GM19351 (cell line): Measurements from ENCODE around the gene RTP2.
A peak's percentile ranks its signal among the peaks of the same experiment; 100 is the strongest.

ENCODE experiments used
- ATAC-seq: cut with Tn5 transposase; IDR thresholded peaks from one replicate; pipeline ENCODE4 v1.9.1; 2021; ENCODE audit warnings: mild to moderate bottlenecking, moderate library complexity; ENCODE audit not compliant: unreplicated experiment

RTP2 gene, protein sequence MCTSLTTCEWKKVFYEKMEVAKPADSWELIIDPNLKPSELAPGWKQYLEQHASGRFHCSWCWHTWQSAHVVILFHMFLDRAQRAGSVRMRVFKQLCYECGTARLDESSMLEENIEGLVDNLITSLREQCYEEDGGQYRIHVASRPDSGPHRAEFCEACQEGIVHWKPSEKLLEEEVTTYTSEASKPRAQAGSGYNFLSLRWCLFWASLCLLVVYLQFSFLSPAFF

DNA sequence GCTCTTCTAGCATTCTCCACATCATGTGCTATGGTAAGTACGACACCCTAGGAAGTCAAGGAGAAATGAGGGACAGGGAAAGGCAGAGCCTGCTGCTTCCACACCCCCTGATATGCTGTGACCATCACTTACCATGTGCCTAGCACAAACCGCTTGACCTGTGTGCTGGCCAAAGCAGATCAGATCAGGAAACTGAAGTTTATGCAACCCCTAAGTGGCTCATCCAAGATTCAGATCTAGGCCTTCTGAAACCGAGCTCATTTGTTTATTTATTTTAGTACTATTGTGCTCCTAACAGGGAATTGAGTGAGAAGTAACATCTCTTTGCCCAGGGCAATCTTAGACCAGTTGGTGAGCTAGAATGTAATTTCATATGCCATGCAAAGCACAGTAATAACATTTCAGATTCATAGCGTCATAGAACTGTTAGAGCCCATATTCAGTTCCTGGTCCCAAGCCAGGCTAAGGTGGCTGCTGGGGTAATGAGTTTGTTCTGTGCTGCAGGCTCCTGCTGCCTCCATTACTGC lies at the start of gene RTP2:
Gene RTP2 (minus strand): TSS at position 51 of the 527 bp plus-strand sequence. CDS start 429 bp downstream, outside the sequence.
- ATAC-seq: no peak

DNA sequence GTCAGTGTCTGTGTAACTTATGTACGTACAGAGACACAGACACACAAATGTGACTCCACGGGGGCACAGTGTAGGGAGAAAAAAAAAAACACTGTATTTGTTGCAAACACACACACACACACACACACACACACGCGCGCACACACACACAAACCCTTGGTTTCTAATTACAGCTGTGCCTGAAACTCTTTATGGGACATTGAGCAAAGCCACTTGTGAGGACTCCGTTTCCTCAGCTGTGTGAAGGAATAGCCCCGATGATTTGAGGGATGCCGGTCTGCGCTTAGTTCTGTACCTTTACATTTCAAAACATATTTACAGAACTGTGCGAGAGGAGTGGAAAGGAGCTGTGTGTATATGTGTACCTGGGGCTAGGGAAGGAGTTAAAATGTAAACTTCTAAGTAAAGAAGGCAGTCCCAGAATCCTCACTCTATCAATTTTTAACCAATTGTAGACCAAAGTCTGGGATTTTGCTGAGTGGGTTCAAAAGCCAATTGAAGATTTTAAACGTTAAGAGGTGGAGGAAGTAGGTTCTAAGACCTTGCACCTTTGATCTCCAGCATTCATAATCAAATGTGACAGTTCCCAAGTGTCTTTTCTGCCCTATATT lies 48.3 kb upstream of the RTP2 start:
- ATAC-seq: no peak

DNA sequence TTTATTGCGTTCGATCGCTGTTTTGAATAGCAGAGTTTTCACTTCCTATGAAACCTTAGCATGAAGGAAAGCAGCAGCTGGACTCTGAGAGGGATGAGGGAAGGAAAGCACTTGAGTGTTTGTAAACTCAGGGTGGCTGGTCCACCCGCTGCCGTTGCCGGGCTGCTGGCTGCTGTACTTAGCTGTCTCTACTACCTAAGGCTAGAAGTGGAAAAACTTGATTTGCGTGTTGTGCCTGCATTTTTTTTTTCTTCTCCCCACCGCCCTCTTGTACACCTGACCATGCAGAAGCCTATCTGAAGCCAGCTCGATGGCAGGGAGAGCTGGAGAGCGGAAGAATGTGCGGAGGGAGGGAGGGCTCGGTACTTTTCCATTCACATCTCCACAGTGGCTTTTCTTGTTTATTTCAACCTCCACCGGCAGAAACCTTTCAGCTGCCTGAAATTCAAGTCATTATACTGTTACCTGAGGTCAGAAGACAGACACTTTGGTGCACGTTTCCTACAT lies 47.7 kb upstream of the RTP2 start:
- no peak for ATAC-seq

DNA sequence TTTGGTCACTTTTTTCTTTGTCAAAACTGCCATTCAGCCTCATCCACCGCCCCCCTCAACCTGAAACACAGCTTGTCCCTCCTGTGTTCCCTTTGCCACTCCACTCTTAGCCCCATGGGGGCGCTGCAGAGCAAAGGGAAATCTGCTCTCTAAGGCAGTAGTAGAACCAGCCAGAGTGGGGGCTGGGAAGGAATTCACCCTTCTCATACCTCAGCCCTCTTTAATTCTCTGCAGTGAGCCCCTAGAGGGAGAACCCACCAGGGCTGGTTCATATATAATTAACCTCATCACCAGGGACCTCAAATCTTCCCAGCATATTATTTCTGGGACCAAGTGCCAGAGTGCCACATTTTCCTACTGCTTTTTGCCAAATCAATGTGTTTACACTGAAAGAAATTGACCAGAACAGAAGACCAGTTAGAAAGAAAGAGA lies 45.7 kb upstream of the RTP2 start:
- no peak for ATAC-seq

DNA sequence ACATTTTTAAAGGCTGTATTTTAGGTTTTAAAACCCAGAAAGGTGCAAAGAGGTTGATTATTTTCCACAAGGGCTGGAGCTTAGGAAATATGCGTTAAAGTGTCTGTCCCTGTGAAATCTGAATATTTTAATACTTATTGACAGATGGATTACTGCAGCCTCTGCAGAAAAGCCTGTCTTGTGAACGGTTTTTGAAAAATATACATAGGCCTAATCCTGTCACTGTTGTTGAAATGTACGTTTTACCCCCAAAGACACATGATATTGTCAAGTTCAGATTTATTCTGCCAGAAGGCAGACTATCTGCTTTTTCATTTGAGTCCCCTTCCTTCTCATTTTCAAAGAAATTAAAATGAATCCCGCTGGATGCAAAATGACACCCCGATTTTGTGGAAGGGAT lies 45.1 kb upstream of the RTP2 start:
- ATAC-seq: no peak

DNA sequence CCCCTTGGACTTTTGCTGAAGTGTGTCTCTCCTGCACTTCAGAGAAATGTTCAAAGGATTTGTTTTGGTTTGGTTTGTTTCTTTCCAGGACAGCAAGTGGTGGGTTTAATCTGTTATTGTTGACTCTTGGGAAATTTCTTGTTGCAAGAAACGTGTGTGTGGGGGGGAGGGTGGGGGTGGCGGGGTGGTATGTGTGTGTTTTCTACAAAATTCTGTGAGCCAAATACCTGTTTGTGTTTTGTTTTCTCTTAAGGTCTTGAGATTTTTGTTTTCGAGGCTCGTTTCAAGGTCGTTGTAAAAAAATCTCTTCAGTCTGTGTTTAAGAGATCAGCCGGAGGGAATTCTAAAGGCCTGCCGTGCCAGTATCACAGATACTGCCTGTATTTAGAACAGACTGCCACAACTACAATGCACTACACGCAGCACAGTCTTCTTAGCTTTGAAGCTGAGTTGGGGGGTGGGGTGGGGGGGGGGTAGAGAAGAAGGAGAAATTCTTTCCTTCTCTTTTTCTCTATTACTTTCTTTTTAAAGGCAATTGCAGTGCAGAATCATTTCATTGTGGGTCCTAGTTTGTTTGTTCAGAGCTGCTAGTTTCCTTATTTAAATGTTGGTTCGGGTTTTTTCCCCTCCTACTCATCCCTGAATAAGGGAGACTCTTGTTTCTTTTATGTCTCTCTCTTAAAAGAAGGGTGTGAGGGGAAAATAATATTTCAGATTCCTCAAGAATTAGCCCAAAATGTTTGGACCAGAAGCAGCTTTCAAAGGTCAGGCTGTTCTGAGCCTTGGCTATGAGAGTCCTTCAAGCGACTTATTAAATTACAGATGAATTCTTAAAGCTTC lies 44.3 kb upstream of the RTP2 start:
- no peak for ATAC-seq

DNA sequence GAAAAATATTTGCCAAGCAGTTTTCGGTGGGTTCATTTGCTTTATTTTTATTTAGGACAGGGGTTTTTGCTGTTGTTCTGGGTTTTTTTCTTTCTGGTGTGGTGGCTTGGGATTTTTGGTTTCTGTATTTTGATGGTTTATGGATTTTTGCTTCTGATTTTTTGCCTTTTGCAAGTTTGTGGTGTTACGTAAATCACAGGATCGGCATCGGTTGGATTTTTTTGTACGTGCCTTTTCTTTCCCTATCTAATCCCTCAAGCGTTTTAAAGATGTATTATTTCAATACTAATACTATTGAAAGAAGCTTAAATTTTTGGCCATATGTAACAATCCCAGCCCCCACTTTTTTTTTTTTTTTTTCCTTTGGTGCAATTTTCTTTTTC lies 43.7 kb upstream of the RTP2 start:
- ATAC-seq: no peak

DNA sequence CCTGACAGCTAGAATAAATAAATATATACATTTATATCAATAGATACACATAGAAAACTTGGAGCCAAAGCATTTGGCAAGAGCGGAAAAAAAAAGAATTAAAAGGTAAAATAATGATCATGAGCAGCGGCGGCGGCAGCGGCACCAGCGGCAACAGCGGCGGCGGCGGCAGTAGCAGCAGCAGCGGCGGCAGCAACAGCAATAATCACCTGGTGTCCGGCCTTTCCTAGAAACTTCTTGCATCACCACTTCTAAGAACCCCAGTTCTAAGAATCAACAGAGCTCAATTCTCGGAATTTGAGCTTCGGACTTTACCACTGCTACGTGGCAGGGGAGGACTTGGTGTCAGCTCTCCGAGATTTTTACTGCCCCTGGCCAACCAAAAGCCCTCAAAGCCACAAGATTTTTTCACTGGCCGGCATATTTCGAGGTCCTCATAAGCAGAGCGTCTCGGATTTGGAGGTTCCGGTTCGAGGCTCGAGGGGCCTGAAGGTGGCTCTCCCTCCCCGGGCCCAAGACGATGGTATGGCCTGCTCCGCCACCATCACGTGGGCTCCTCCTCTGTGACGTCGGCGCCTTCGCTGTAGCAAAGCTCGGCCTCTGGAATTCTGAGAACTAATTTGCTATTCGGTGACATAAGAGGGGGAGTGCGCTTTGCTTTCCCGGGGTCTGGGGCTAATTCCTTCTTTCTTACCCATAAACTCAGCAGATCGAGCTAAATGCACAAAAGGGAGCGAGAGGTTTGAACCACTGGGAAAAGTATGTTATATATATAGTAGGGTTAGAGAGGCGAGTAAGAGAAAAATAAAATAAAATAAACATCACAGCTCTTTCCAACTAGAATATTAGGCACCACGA lies 43.1 kb upstream of the RTP2 start, which contains the start of gene BCL6:
Gene BCL6 (minus strand): TSS at position 268 of the 858 bp plus-strand sequence. CDS start 11,775 bp downstream, outside the sequence.
- peak; percentile 67 for ATAC-seq

DNA sequence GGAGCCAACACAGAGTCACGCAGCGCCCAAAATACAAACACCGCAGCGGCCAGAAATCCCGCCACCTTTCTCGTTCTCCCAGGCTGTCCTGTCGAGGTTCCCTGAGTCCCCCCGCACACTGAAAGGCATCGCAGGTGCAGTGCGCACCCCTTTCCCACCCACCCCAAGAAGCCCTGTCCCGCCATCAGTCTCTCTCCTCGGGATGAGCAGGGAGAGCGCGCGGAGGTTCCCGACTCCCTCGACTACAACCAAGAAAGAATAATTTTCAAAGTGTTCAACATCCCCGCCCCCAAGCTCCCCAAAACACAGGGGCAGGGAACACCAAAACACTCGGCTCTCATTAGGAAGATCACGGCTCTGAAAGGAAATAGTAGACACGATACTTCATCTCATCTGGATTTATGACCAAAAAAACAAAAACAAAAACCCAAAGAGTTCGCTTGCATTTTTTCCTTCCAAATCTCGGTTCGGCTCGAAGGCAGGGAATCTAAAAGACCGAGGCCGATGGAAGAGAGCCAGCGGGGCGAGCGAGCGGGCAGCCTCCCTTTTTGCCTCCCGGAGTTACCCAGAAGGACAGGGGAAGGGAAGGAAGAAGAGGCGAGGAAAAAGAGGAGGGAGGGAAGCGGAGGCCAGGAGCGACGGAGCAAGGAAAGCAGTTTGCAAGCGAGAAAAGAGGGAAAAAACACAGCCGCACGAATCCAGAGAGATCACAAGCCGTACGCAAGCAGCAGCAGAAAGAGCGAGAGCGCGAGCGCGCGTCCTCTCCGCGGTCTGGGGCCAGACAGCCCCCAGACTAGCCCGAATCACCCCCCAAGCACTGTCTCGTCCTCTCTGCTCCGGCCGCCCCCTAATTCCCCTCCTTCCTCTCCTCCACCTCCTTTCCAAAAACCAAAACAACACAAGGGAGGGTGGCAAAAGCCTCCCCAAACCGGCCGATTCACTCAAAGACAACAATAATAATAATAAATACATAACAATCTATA lies 42.1 kb upstream of the RTP2 start:
- no peak for ATAC-seq

DNA sequence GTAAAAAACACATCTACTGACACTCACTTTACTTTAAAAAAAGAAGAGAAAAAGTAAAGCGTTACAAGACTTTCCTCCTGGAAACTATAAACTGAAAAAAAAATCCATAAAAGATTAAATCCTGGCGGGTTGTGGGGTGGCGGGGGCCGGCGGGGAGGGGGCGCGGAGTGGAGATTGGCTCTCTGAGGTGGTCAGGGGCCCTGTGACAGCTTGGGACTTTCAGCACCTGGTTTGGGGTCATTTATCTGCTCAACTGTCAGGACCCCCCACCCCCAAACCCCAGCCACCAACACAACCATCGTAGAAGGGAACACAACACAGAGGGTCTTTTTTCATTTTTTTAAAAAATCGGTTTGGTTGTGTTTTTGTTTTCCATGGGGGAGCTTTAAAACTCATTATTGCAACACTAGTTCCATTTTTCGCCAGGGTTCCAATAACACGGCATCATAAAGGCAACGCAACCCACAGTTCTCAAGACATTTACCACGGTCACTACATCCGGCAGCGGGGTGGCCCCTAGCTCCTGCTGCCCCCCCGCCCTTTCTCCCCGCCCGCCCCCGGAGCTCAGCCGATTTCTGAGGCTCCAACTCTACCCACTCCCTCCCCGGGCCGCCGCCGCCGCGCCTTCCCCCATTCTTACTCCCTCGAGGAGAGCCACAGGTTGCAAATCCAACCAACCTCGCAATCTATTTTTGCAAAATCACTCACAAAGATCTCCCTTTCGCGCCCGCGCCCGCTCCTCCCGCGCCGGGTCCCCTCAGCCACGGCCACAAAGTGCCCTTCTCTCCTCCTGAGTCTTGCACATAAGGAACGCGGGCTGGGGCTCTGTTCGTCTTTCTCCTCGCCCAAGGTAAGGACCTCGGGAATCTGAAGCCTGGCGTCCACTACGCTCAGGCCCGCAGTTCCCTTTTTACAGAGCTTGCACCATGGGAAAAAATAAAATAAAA lies 41.1 kb upstream of the RTP2 start:
- ATAC-seq: no peak

DNA sequence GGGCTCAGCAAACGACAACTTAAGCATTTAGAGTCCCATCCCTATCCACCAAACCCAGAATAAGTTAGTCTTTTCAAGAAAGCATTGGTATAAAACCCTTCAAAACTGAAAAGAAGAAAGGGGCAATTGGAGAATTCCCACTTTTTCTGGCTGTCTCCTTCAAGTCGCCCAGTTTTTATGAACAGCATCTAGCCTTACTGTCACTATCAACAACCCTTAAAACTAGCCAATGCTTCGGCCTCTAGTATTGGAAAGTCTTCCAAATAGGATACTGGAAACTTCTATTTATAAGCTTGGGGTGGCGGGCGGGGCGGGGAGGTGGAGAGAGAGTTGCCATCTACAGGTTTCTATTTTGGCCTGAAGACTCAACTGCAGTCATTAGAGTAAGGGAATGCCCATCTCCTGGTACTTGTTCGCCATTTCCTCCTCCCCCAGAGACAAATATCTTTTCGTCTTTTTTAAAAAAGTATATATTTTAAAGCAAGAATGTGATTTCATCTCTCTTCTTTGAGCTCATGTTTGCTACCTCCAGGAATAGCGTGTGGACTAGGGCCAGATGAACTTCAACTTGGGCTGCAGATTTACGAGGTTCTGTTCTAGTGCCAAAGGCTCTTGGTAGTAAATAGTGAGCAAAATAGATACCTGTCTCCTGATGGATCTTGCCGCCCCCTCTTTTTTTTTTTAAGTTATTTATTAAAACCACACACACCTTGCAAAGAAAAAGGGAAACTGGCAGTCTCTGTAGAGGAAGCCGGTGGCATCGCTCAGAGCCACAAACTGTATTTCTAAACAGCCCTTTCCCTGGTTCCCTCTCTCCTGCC lies 40.2 kb upstream of the RTP2 start:
- ATAC-seq: no peak

DNA sequence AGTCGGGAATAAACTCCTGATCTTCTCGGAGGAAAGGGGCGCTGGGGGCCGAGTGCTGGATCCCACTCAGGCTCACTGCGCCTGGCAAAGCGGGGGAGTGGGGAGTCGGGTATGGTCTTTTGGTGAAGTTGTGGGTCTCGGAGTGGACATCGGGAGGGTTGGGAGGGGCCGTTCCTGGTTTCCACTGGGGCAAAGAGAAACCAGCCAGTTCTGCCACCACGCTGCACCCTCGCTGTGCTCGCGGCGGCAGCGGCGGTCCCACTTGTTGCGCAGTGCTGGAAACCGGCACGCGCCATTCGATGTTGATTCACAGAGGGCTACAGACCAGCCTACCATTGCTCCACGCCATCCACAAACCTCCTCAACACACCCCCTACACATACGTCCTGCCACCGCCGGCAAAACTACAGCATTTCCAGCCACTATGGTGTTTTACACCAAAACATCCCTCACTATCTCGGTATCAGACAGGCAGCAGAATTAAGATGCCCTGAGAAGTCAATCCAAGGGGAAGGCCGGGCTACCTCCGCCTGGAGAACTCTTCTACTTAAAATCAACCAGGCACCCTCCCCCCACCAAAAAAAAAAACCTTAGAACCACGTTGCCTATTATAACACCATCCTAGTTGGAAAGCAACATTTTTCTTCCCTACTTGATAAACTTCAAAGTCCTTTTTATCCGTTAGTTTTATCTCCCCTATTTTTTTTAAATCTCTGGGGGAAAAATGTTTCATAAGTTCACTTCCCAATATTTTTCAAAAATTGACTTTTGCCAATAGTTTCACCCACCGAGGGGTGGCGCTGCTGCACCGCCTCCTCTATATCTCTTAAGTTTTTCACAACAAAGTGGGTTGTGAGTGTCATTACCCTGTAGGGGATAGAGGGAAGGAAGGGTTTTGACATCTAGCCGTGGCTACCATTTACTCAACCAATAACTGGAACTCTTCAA lies 39.3 kb upstream of the RTP2 start:
- ATAC-seq: no peak

DNA sequence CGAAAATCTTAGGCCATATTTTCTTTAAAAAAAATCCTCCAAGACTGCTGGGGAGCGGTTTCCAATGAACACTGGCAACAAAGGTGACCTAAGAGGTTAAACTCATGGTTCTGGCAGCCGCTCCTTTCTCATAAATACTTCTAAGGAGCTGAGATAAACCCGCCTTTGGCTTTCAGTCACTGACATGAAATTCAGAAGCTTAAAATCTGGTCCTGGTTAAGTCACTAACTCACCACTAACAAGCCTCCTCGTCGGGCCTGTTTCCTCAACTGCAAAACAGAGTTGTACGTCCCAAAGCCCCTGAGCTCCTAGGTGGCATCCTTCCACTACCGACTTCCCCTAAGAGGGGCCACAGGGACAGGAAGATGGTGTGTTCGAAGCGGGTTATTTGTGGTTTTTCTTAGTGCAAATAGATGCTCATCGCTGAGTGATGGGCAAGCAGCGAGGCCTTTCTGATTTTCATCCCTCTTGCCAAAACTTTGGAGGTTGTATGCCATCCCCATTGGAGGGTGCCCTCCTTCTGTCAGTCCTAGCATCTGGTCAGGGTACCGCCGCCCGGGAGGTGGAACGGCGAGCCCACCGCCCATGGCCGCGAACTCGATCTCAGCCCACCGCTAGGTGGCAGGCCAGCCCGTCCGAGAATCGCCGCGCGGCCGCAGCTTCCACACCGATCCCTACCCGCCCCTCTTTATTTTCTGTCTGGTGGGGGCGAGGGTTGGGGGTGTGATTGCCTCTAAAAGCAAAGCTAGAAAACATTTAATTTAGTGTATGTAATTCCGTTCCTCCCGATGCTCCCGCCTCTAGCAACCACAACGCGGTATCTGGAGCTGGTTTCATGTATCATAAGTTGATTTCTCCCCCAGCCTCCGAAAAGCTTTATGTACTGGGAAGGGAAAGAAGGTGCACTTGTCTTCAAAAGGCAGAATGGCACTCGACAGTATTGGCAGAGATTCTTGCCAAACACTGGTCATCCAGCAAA lies 38.4 kb upstream of the RTP2 start:
- ATAC-seq: no peak

DNA sequence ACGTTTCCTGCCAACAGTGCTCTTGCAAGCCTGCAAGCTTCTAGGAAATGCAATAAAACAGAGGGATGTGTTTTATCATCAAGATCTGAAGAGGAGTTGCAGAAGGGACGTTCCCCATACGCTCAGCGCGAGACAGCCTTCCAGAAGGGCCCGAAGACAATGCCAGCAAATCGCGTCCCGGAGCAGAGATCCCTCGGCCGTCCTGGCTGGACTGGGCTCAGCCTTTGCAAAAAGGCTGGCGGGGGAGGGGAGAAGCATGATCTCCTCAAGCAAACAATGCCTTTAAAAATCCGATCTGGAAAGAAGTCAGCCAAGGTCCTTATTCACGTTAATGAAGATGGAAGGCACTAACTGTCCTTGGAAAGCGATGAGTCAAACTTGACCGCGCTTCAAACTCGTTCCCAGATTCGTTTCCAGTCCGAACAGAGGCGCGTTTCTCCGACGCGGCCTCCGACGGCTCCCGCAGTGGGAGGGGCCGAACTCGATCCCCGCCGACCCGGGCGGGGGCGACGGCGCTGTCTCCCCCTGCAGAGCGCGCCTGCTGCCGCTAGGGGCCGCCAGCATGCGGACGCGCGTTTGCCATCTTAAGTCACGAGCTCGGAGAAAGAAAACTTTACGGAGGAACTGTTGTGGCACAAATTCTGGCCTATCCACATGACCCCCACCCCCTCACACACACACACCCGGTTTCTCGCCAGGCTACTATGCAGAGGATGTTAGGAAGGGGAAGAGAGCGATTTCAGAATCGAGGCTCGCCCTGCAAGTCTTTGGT lies 37.4 kb upstream of the RTP2 start:
- ATAC-seq: peak; percentile 51
